NCI-H446 treated with DMSO at 0.1 percent for 48 hours (cell line): ENCODE data around the gene PHF10.
"Not testable (repeated sequence)": the region's sequence is repeated elsewhere in the genome, so short reads cannot be mapped to it uniquely, and the experiment has no call there.

Experiments
- DNase-seq: peaks from one replicate; lab custom pipeline; 2025; lab: John Stamatoyannopoulos, UW

Gene PHF10

GRCh38 chr6:169723200-169723909 is 945 bp downstream of the PHF10 start:
- no peak for DNase-seq

- no peak for DNase-seq
Measured at GRCh38 chr6:169722362-169723199, 1.7 kb downstream of the PHF10 start.

GRCh38 chr6:169720207-169720855 is 4.0 kb downstream of the PHF10 start:
- no peak for DNase-seq

GRCh38 chr6:169719117-169719516 is 5.2 kb downstream of the PHF10 start:
- DNase-seq, result no peak

GRCh38 chr6:169714595-169714994 is 9.7 kb downstream of the PHF10 start:
- DNase-seq, result no peak

- no peak for DNase-seq
Measured at GRCh38 chr6:169714178-169714577, 10.1 kb downstream of the PHF10 start.

- DNase-seq, result no peak
Measured at GRCh38 chr6:169710009-169710408, 14.3 kb downstream of the PHF10 start.

- no peak for DNase-seq
Measured at GRCh38 chr6:169709293-169709692, 15.0 kb downstream of the PHF10 start.

- no peak for DNase-seq
Measured at GRCh38 chr6:169707772-169708171, 16.5 kb downstream of the PHF10 start.

GRCh38 chr6:169702840-169703246 is 21.5 kb downstream of the PHF10 start:
- no peak for DNase-seq

- DNase-seq, result peak; percentile 81
Measured at GRCh38 chr6:169701954-169702839, 22.1 kb downstream of the PHF10 start, which contains the start of the genes C6orf120 and WDR27. TSS of gene C6orf120 (plus strand) at chr6:169702126. CDS start at chr6:169702460, 334 bp downstream. TSS of gene WDR27 (minus strand) at chr6:169702029. CDS start at chr6:169689005, 13,024 bp downstream.

GRCh38 chr6:169701311-169701953 is 22.9 kb downstream of the PHF10 start:
- DNase-seq, result no peak

- no peak for DNase-seq
Measured at GRCh38 chr6:169700296-169700695, 24.0 kb downstream of the PHF10 start.

- DNase-seq, result not testable (repeated sequence)
Measured at GRCh38 chr6:169697115-169697514, 27.2 kb downstream of the PHF10 start.

- DNase-seq, result no peak
Measured at GRCh38 chr6:169695131-169695530, 29.2 kb downstream of the PHF10 start.

- DNase-seq, result no peak
Measured at GRCh38 chr6:169692516-169692915, 31.8 kb downstream of the PHF10 start.

GRCh38 chr6:169691260-169691659 is 33.0 kb downstream of the PHF10 start:
- no peak for DNase-seq

- no peak for DNase-seq
Measured at GRCh38 chr6:169689287-169689686, 35.0 kb downstream of the PHF10 start.

GRCh38 chr6:169685860-169686259 is 38.4 kb downstream of the PHF10 start:
- DNase-seq, result no peak

- no peak for DNase-seq
Measured at GRCh38 chr6:169684056-169684455, 40.2 kb downstream of the PHF10 start.

- no peak for DNase-seq
Measured at GRCh38 chr6:169678342-169678741, 46.0 kb downstream of the PHF10 start.
